NOMO-1 treated with DMSO at 0.1 percent for 48 hours (cell line): ENCODE data around the gene SLC24A3.
"Not testable (repeated sequence)": the region's sequence is repeated elsewhere in the genome, so short reads cannot be mapped to it uniquely, and the experiment has no call there.

ENCODE experiments used
- DNase-seq: peaks from one replicate; lab custom pipeline; 2025; ENCODE audit not compliant: unreplicated experiment; lab: John Stamatoyannopoulos, UW

The SLC24A3 gene

DNA sequence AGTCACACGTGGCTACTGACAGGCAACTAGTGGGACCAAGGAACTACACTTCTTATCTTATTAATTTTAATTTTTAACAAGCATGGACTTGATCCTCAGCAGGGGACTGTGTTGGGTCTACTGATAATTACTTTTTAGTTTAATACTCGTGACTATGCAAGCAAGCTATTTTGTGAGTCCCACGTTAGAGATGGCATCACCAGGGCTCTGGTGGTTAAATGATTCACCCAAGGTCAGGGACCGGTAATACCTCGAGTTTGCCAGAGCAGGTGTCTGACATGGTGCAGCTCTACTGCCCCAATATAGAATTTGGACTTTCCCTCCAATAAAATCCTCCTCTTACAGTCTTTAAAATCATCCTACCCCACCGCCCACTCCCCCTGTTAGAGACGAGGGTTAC, 447.0 kb downstream of the SLC24A3 start:
- no peak for DNase-seq

- no peak for DNase-seq
These were observed 448.5 kb downstream of the SLC24A3 start for GRCh38 chr20:19660808-19661378.

DNA sequence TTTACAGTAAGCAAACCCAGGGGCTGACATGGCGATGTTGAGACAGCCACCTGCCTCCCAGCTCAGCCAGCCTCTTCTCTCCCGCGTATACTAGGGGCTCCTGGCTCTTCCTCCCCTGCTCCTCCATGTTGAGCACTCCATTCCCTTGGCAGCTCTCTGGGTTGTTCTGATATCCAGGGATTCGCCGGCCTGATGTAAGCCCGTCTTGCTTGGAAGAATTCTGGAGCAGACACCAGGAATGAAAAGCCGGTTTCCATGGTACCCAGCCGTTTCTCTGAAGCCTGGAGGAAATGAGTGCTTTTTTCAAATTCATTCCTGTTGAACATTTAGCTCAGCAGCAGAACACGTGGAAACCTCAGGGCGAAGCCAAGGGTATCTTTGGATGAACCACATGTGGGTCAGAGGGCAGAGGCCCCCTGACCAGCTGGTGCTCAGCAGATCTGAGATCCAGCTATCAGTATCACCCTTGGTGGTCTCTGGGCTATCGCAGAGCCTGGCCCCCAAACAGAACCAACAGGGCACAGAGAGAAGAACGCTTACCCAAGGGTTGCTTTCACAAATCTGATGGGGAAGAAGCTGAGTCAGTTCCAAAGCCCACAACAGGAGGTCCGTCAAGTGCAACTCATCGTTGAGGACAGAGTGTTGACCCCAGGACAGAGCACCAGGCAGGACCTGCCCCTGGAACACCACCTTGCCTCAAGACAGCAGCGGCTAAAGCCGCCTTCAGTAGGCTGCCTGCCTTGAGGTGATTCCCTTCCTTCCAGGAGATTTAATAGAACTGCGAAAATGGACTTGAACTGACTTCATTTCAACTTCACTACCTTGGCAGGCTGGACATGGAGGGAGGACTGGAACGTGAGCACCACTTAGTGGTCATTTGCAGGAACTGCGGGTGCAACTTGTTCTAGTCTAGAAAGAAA, 449.5 kb downstream of the SLC24A3 start:
- peak; percentile 62 for DNase-seq

GRCh38 chr20:19662637-19662995, 450.2 kb downstream of the SLC24A3 start:
- DNase-seq = no peak

GRCh38 chr20:19668418-19668817, 456.0 kb downstream of the SLC24A3 start:
- DNase-seq = peak; percentile 42

DNA sequence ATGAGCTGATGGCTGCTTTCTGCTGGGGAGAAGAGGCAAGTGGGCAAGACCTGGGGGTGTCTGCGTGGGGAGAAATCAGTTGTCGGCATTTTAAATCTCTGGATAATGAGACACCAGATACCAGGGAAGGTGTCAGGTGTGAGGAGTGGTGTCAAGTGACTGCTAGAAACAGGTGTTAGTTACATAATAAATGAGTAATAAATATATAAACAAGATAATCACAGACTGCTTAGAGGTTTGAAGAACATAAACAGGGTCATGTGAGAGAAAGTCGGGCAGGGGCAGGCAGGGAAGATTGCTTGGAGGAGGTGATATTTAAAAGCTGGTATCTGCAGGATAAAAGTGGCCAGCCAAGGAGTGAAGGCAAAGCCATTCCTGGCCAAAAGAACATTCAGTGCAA, 458.4 kb downstream of the SLC24A3 start:
- no peak for DNase-seq

DNA sequence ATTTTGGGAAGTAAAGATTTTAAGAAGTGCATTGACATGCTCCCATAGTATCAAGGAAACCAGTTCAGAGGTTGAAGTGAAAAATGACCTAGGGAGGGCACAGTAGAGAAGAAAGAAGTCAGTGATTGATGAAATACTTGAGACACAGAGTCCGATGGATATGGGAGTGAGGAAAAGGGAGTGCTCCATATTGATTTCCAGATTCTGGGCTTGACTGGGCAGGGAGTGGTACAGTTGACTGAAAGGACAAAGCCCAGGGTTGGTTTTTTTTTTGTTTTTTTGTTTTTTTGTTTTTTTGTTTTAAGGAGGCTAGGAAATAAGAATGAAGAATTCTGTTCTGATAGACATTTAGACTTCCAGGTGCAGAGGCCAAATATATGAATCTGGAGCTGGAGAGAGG, 458.9 kb downstream of the SLC24A3 start:
- DNase-seq = no peak

DNA sequence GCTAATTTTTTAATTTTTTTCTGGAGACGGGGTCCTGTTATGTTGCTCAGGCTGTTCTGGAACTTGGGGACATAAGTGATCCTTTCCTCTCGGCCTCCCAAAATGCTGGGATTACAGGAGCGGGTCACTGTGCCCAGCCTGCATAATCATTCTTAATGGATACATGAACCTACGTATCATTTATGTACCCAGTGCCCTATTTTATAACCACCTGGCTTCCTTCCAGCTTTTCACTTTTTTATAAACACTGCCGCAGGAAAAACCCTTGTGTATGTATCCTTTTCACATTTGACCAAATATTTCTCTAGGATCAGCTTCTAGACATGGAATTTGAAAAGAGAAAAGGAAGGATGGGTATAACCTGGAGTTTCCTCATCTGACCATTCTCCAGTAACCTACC, 460.1 kb downstream of the SLC24A3 start:
- DNase-seq = no peak

DNA sequence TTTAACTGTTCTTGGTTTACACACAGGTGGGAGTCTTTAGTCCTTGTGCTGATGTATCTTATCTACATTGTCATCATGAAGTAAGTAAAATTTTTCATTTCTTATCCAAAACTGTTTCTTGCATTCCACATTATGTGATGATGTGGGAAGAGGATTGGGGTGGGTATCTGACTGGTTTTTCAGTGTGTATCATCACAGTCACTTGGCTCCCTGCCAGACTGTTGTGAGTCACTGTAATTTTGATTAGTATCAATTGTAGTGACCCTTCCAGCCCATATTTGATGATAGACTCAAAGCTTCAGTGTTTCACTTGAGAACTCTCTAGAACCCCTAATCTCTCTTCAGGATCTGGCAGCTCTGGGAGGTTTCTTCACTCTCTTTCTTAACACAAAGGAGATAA, 461.1 kb downstream of the SLC24A3 start:
- DNase-seq = no peak

DNA sequence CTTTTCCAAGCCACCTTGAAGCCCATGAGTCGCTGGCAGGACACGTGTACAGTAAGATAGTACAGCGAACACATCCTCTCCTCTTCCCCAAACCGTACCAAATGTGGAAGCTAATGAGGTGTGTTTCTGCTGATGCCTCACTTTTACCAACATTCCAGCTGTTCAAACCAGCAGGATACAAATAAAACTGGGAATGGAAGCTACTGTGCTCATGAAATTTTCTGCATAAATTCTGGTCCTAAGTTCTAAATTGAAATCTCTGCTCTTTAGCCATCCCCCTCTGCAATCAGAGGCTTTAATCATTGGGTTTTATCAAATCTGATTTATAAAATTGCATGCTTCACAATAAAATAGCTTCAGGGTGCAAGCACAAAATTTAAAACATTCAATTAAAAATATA, 463.8 kb downstream of the SLC24A3 start:
- DNase-seq = no peak

DNA sequence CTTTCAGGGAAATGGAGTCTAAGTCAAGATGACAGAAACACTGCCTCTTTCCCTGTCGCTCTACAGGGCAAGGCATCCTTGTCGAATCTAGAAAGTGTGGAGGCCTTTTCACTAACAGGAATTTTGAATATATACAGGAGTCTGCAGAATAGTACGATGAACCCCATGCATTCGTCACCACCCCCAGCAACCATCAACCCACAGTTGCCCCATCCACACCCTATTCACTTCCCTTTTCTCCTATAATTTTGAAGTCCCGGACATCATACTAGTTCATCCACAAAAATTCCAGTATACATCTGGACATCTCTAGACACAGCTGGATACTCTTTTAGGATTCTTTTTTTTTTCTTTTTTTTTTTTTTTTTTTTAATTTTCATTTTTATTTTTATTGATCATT, 464.9 kb downstream of the SLC24A3 start:
- no peak for DNase-seq

GRCh38 chr20:19678591-19678990, 466.1 kb downstream of the SLC24A3 start:
- not testable (repeated sequence) for DNase-seq

- no peak for DNase-seq
These were observed 467.6 kb downstream of the SLC24A3 start for GRCh38 chr20:19679900-19680495.

- no peak for DNase-seq
These were observed 469.8 kb downstream of the SLC24A3 start for GRCh38 chr20:19682249-19682648.

DNA sequence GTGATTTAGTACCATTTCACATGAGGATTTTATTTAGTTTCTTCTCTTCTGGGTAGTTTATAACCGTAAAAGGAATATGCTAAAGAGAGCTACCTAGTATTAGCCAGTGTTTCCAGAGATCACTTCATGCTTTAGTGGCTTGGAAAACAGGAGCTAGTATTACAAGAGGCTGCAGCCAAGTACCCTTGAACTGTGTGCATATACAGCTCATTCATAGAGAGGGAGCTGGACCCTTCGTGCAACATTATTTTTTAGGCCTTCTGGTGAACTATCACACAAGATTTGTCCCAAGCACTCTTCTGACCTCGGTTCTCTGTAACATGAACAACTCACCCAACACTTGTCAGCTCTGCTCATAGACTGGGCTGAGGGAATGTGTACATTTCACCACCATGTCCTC, 470.7 kb downstream of the SLC24A3 start:
- no peak for DNase-seq

GRCh38 chr20:19683822-19684221, 471.4 kb downstream of the SLC24A3 start:
- no peak for DNase-seq

DNA sequence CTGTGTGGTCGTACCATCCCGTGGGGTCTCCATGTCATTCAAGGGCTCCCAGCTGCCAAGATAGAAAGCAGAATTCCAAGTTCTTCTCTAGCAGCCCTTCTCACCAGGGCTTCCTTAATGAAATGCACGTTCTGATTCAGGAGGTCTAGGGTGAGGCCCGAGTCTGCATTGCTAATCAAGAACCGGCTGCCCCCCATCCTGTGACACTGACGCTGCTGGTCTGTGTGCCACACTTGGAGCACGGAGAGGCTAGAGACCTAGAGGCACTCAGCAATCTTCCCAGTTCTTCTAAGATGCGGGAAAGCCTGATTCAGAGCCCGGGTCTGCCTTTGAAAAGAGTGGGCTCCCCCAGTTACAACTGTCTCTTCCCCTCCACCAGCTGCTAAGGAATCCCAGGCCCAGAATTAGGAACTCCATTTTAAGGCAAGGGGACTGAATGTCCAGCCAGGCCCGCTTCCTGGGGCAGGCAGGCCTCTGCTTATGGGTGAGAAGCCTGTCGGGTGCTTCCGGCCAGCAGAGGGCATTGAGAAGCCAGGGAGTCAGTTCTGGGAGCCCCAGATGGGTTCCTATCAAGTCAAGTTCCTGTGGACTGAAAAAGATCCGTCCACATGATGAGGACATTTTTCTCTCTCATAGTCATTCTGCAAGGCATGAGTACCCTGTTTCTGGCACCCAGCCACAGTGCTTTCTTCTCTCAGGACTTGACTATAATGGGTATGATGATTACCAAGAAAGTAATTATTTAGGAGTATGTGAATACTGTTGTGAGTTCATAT, 475.8 kb downstream of the SLC24A3 start:
- no peak for DNase-seq

DNA sequence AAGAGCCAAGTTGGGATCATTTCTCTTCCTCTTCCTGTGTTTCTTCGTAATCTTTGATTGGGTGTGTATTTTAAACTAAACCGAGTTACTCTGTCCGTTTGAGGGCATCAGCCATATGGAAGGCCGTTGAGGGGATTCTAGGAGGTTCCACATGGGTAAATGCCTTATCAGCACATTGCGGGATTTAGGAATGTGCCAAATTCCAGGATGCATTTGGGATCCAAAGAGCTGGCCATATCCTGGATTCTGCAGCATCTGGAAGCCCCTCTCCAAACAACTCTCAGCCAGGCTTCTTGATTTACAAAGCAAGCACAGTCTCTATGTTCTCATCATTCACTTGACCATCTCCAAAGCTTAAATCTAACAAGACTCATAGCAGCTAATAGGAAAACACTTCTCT, 478.0 kb downstream of the SLC24A3 start:
- no peak for DNase-seq

DNA sequence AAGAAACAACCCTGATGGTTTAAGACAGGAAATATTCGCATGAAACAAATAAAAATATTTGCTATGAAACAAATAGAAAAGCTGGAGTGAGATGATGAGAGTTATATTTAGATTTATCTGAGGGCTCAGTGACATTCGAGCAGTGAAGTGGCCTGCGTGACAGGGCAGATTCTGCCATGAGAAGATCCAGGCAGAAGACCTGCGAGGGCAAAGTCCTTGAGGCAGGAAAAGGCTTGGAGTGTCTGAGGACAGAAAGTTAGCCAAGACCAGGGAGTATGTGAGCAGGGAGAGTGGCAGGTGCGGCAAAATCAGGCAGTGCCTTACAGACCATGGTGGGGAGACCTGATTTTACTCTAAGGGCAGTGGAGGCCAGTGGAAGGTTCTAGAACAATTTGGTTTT, 478.7 kb downstream of the SLC24A3 start:
- DNase-seq = no peak

DNA sequence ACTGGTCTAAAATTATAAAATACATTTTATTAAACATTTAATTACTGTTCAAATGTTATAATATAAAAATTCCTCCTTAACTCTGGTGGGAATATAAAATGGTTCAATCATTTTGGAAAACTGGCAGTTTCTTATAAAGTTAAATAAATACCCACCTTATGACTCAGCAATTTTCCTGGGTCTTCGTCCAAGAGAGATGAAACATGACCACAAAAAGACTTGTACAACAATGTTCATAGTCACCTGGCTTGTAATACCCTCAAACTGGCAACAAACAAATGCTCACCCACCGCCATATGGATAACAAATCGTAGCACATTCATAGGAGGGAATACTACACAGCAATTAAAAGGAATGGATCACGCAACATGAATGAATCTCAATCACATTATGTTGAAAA, 479.7 kb downstream of the SLC24A3 start:
- no peak for DNase-seq

GRCh38 chr20:19692685-19693119, 480.3 kb downstream of the SLC24A3 start:
- peak; percentile 27 for DNase-seq
